Measurements from ENCODE around the gene TENM4. TPM values are rescaled to one million over a fixed set of nuclear protein-coding genes. Genes with fewer than 3 reads are reported as not detected.

The TENM4 gene
- polyA plus RNA-seq, 1 of the 3 experiments (the other 2 are of a cell fraction) = 16.7 TPM

- Histone ChIP-seq H3K4me1 (ENCODE audit: control insufficient read depth in 1 of 2, insufficient read depth in 2 of 2, low read depth in 1 of 2, low read length in 1 of 2) (peaks cover 8 to 68% of the 10 kb centered on the region in 2 experiments; a peak in 3 of 4 replicates), H3K27me3 (ENCODE audit: insufficient read depth) (no peaks in the 10 kb centered on the region), H4K20me1 (ENCODE audit: insufficient read depth) (no peaks in the 10 kb centered on the region), H3K4me2 (no peak overlapping the region), H3K4me3 (ENCODE audit: low read depth in 2 of 2, low read length in 1 of 2) (no peak overlapping the region), H3K27ac (ENCODE audit: low read depth in 2 of 2, low read length in 1 of 2) (peak overlapping the region; percentile 82 to 99; a peak in 3 of 4 replicates), H3K9me3 (no peaks in the 10 kb centered on the region), H3K9ac (no peak overlapping the region), H3K79me2 (ENCODE audit: insufficient read depth) (no peaks in the 10 kb centered on the region), H3K36me3 (replicated peaks in 1 of 2; ENCODE audit: control insufficient read depth in 1 of 2, insufficient read depth in 2 of 2, low read length in 1 of 2) (peaks cover 0 to 21% of the 10 kb centered on the region in 2 experiments), H3F3A (replicated peaks; ENCODE audit: insufficient read depth) (peaks cover 15% of the 10 kb centered on the region), H2AFZ (ENCODE audit: low read depth) (no peak overlapping the region), H3K9me2 (no peaks in the 10 kb centered on the region)
- TF ChIP-seq ZBTB33 (IDR thresholded peaks at IDR 0.05; ENCODE audit: borderline replicate concordance, low read depth) (no peak), IRF3 (IDR thresholded peaks at IDR 0.05; ENCODE audit: low read depth, low read length) (no peak), MEF2A (IDR thresholded peaks at IDR 0.05; ENCODE audit: borderline replicate concordance, low read depth) (no peak), USF2 (IDR thresholded peaks at IDR 0.05; ENCODE audit: borderline replicate concordance, low read depth, low read length) (no peak), TCF12 (IDR thresholded peaks at IDR 0.05) (no peak), TAF1 (IDR thresholded peaks at IDR 0.05; ENCODE audit: borderline replicate concordance, low read depth, low read length) (no peak), SIN3A (IDR thresholded peaks at IDR 0.05; ENCODE audit: borderline replicate concordance, low read depth, low read length) (no peak), RFX5 (IDR thresholded peaks at IDR 0.05; ENCODE audit: low read length) (no peak)
- TF ChIP-seq, protein P1, sequence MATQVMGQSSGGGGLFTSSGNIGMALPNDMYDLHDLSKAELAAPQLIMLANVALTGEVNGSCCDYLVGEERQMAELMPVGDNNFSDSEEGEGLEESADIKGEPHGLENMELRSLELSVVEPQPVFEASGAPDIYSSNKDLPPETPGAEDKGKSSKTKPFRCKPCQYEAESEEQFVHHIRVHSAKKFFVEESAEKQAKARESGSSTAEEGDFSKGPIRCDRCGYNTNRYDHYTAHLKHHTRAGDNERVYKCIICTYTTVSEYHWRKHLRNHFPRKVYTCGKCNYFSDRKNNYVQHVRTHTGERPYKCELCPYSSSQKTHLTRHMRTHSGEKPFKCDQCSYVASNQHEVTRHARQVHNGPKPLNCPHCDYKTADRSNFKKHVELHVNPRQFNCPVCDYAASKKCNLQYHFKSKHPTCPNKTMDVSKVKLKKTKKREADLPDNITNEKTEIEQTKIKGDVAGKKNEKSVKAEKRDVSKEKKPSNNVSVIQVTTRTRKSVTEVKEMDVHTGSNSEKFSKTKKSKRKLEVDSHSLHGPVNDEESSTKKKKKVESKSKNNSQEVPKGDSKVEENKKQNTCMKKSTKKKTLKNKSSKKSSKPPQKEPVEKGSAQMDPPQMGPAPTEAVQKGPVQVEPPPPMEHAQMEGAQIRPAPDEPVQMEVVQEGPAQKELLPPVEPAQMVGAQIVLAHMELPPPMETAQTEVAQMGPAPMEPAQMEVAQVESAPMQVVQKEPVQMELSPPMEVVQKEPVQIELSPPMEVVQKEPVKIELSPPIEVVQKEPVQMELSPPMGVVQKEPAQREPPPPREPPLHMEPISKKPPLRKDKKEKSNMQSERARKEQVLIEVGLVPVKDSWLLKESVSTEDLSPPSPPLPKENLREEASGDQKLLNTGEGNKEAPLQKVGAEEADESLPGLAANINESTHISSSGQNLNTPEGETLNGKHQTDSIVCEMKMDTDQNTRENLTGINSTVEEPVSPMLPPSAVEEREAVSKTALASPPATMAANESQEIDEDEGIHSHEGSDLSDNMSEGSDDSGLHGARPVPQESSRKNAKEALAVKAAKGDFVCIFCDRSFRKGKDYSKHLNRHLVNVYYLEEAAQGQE (IDR thresholded peaks at IDR 0.05; ENCODE audit: low read depth, low read length) = no peak
- TF ChIP-seq, protein P2, sequence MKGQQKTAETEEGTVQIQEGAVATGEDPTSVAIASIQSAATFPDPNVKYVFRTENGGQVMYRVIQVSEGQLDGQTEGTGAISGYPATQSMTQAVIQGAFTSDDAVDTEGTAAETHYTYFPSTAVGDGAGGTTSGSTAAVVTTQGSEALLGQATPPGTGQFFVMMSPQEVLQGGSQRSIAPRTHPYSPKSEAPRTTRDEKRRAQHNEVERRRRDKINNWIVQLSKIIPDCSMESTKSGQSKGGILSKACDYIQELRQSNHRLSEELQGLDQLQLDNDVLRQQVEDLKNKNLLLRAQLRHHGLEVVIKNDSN (IDR thresholded peaks at IDR 0.05; ENCODE audit: borderline replicate concordance, low read depth) = no peak
- DNase-seq = no peak
- 70% methylated on average over 5 of the region's 5 CpGs for WGBS (ENCODE audit: low lambda C conversion rate)
- POLR2A ChIA-PET = no interaction called here
- CTCF ChIA-PET = interaction anchor here (0.7 to 3.8 kb wide), 6 partner anchors 17 to 210 kb away, joined by 3 to 14 read pairs (median 4); no protein-coding TSS in a partner anchor
These were observed 584.6 kb downstream of the TENM4 start for GRCh38 chr11:78856211-78856610.

Measured in SK-N-SH (cell line).